Vagina (tissue), 2 donors: ENCODE data around the gene SPOCD1. TPM values are rescaled to one million over a fixed set of nuclear protein-coding genes. Genes with fewer than 3 reads are reported as not detected.

Experiments used
- DNase-seq, 2 donors: peaks; one replicate each; pipeline ENCODE4 v3.0.0-alpha.2; 2017; ENCODE audit errors: extremely low spot score in 2 of 2
- H3K27ac ChIP-seq: fragments of 200-600 bp; sonication (generic); one replicate; pipeline ENCODE4 v1.5.1; 2019
- H3K27me3 ChIP-seq: fragments of 200-600 bp; sonication (generic); one replicate; pipeline ENCODE4 v1.5.1; 2019
- H3K36me3 ChIP-seq, 2 donors: fragments of 200-600 bp; sonication (generic); one replicate each; pipeline ENCODE4 v1.5.1; 2017 to 2019
- H3K4me1 ChIP-seq: fragments of 200-600 bp; sonication (generic); one replicate; pipeline ENCODE4 v1.5.1; 2019
- H3K4me3 ChIP-seq, 2 donors: fragments of 200-600 bp; sonication (generic); 1 replicate in 1 of 2; 2 replicates in 1 of 2; pipeline ENCODE4 v1.5.1; 2016 to 2019
- H3K9me3 ChIP-seq: fragments of 200-600 bp; sonication (generic); one replicate; pipeline ENCODE4 v1.5.1; 2019
- POLR2A ChIP-seq, 2 donors: fragments of 450-650 bp; IDR thresholded peaks; one replicate each; pipeline ENCODE4 v1.6.1; 2017; ENCODE audit warnings: antibody characterized with exemption in 2 of 2, mild to moderate bottlenecking in 2 of 2, moderate library complexity in 2 of 2
- POLR2AphosphoS5 ChIP-seq, 2 donors: sonication (generic); formaldehyde crosslinking; IDR thresholded peaks; one replicate each; pipeline ENCODE4 v1.9.0; 2017; ENCODE audit warnings: antibody characterized with exemption in 2 of 2, mild to moderate bottlenecking in 2 of 2, low read depth in 1 of 2; ENCODE audit not compliant: insufficient read depth in 1 of 2
- intact Hi-C: fragments of 100-400 bp; cut with DNase I; formaldehyde crosslinking; loops from one replicate; pipeline ENCODE4 v1.15.1; 2023
- total RNA-seq: library from RNA; depleted of rRNA; stranded (reverse); fragments of >200 nt; gene quantifications from one replicate; pipeline ENCODE4 v1.2.3, GENCODE V29; 2016
- TF ChIP-seq, protein P1 (sequence below), 3 experiments: fragments of 450-650 bp in 2 of 3; fragments of 200-600 bp in 1 of 3; sonication (generic) in 1 of 3; IDR thresholded peaks; one replicate each; pipeline ENCODE4 v1.5.1; 2017 to 2019; ENCODE audit warnings: antibody characterized with exemption in 3 of 3, mild to moderate bottlenecking in 2 of 3, moderate library complexity in 2 of 3

SPOCD1 gene
- total RNA-seq, 1 donor from 2014 or later: 4.2 TPM

DNA sequence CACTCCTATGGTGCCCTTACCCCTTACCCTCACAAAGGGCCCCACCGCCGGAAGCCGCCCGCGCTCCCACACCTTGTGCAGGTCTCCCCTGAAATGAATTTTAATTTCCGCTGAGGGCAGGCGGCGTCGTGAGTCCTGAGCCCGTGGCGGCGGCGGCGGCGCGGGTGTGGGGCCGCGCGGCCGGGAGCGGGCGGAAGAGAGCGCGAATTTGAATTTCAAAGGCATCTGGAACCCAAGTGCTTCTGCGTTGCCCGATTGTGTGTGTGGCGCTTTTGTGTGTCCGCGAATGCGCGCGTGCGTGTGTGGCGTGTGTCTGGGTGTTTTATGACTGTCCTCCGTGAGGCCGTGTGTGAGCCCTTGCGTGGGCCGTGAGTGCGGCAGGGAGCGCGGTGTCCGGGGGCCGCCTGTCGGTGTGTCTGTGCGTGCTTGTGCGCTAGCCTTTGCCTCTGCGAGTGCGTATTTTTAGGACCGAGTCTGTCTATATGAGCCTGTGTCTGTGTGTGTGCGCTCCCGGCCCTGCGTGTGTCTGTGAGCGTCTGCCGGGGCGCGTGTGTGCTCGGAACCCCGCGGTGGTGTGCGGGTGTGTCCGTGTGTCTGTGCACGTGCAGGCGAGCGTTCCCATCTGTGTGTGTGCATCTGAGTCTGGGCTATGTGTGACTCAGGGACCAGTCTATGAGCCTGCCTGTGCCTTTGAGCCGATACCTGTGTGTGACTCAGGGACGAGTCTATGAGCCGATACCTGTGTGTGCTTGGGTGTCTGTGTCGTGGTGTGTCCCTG, 43.7 kb downstream of the SPOCD1 start:
- H3K27ac ChIP-seq: no peak overlapping the region
- intact Hi-C loops: no loop called here
- DNase-seq: no peak
- H3K9me3 ChIP-seq: no peaks in the 10 kb centered on the region
- H3K4me1 ChIP-seq: peaks cover 15% of the 10 kb centered on the region
- TF ChIP-seq, protein P1, sequence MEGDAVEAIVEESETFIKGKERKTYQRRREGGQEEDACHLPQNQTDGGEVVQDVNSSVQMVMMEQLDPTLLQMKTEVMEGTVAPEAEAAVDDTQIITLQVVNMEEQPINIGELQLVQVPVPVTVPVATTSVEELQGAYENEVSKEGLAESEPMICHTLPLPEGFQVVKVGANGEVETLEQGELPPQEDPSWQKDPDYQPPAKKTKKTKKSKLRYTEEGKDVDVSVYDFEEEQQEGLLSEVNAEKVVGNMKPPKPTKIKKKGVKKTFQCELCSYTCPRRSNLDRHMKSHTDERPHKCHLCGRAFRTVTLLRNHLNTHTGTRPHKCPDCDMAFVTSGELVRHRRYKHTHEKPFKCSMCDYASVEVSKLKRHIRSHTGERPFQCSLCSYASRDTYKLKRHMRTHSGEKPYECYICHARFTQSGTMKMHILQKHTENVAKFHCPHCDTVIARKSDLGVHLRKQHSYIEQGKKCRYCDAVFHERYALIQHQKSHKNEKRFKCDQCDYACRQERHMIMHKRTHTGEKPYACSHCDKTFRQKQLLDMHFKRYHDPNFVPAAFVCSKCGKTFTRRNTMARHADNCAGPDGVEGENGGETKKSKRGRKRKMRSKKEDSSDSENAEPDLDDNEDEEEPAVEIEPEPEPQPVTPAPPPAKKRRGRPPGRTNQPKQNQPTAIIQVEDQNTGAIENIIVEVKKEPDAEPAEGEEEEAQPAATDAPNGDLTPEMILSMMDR (IDR thresholded peaks at IDR 0.05): no peak
- TF ChIP-seq POLR2A (IDR thresholded peaks at IDR 0.05): no peak
- TF ChIP-seq POLR2AphosphoS5 (IDR thresholded peaks at IDR 0.05; ENCODE audit: insufficient read depth in 1 of 2, low read depth in 1 of 2): no peak
- H3K36me3 ChIP-seq: no peaks in the 10 kb centered on the region
- peak overlapping the region; percentile 22 to 28 for H3K4me3 ChIP-seq
- peaks cover 6% of the 10 kb centered on the region for H3K27me3 ChIP-seq

DNA sequence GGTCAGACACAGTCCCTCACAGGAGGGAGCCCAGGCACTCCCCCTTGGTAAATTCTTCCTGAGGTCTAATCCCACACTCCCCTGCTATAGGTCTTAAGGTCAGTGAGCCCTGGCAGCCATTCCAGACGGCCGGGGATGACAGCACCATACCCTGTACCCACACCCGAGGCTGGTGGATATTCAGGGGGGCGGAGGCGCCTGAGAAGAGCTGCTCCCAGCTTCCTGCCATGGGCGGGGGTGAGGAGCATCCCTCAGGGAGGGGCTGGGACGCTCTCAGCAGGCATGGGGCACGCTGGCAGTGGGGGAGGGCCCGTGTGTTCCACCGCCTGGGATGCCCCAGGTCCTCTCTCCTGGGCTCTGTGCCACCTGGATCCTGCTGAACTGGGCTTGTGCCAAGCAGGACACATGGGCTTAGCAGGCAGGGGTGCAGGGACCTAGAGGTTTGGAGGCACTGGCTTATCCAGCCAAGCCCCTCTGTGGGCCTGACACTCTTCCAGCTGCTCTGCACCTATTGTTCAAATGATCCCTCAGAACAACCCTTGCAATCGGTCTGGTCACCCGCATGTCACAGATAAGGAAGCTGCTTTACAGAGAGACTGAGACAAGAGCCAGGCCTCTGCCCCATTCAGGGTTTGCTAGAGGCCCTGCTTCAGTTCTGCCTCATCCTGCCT, 46.0 kb downstream of the SPOCD1 start:
- Histone ChIP-seq H3K36me3 (no peaks in the 10 kb centered on the region), H3K4me1 (peaks cover 17% of the 10 kb centered on the region), H3K9me3 (no peaks in the 10 kb centered on the region), H3K27me3 (peaks cover 6% of the 10 kb centered on the region), H3K4me3 (no peak overlapping the region), H3K27ac (no peak overlapping the region)
- intact Hi-C loops: no loop called here
- DNase-seq: no peak
- no peak for TF ChIP-seq POLR2AphosphoS5 (IDR thresholded peaks at IDR 0.05; ENCODE audit: insufficient read depth in 1 of 2, low read depth in 1 of 2)
- no peak for TF ChIP-seq POLR2A (IDR thresholded peaks at IDR 0.05)
- TF ChIP-seq, protein P1 (IDR thresholded peaks at IDR 0.05): no peak

DNA sequence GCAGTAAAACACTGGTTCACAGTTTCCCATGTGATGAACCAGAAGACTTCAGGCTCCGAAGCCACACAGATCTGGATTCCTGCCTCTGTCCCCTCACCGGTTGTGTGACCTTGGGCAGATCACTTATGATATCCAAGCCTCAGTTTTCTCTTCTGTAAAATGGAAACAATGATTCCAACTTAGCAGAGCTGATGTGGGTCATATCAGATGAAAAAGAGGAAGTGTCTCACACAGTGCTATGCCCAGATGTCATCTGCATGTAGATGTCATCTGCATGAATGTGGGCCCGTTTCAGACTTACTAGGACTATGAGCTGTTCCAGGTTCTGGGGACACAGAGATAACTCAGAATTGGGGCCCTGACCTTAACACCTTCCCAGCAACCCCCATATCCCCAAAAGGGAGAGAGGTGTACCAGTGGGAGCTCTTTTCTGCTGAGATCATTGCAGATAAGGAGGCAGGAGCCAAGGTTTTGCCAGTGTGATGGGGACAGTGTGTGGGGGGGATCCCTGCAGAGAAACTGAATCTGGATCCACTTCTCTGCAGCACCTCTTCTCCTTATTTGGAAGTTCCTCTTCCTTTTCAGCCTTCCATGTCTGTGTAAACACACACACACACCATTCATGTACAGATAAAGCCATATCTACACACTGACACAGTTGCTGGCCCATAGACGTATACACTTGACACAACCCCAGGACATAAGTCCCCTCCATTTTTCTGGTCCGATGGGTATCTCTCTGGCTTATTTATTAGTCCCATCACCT, 46.7 kb downstream of the SPOCD1 start:
- Histone ChIP-seq H3K9me3 (no peaks in the 10 kb centered on the region), H3K4me1 (peaks cover 23% of the 10 kb centered on the region), H3K4me3 (no peak overlapping the region), H3K27me3 (peaks cover 6% of the 10 kb centered on the region), H3K36me3 (no peaks in the 10 kb centered on the region), H3K27ac (no peak overlapping the region)
- no peak for TF ChIP-seq POLR2AphosphoS5 (IDR thresholded peaks at IDR 0.05; ENCODE audit: insufficient read depth in 1 of 2, low read depth in 1 of 2)
- TF ChIP-seq POLR2A (IDR thresholded peaks at IDR 0.05): no peak
- TF ChIP-seq, protein P1 (IDR thresholded peaks at IDR 0.05): no peak
- intact Hi-C loops: no loop called here
- no peak for DNase-seq

DNA sequence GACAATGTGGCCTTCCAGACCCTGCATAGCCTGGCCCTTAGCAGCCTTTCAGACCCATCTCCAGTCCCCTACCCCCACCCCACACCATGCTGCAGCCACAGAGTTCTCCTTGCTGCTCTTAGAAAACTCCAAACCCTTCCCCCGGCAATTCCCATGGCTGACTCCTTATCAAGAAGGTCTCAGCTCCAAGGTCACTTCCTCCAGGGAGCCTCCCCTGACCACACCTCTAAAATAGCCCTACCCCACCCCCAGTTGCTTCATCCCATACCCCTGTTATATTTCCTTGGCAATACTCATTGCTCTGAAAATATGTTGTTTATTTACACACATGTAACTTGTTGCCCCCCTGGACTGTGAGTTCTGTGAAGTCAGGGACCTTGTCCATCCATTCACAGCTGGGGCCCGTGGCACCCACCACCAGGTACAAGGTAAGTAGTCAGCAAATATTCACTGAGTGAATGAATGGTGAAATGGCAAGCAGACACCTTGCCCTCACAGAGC, 47.4 kb downstream of the SPOCD1 start:
- H3K9me3 ChIP-seq: no peaks in the 10 kb centered on the region
- intact Hi-C loops: no loop called here
- peaks cover 3% of the 10 kb centered on the region for H3K27me3 ChIP-seq
- no peak overlapping the region for H3K4me3 ChIP-seq
- H3K27ac ChIP-seq: no peak overlapping the region
- TF ChIP-seq POLR2AphosphoS5 (IDR thresholded peaks at IDR 0.05; ENCODE audit: insufficient read depth in 1 of 2, low read depth in 1 of 2) (no peak), POLR2A (IDR thresholded peaks at IDR 0.05) (no peak)
- TF ChIP-seq, protein P1 (IDR thresholded peaks at IDR 0.05): no peak
- H3K4me1 ChIP-seq: peaks cover 27% of the 10 kb centered on the region
- no peak for DNase-seq
- H3K36me3 ChIP-seq: no peaks in the 10 kb centered on the region
